ELF-1 (cell line): Measurements from ENCODE around the gene COPG2.
"Not testable (repeated sequence)": the region's sequence is repeated elsewhere in the genome, so short reads cannot be mapped to it uniquely, and the experiment has no call there.

Source experiments
- DNase-seq: peaks from one replicate; pipeline ENCODE4 v3.0.0-alpha.2; 2016; ENCODE audit warnings: low read depth, low spot score

Gene COPG2

DNA sequence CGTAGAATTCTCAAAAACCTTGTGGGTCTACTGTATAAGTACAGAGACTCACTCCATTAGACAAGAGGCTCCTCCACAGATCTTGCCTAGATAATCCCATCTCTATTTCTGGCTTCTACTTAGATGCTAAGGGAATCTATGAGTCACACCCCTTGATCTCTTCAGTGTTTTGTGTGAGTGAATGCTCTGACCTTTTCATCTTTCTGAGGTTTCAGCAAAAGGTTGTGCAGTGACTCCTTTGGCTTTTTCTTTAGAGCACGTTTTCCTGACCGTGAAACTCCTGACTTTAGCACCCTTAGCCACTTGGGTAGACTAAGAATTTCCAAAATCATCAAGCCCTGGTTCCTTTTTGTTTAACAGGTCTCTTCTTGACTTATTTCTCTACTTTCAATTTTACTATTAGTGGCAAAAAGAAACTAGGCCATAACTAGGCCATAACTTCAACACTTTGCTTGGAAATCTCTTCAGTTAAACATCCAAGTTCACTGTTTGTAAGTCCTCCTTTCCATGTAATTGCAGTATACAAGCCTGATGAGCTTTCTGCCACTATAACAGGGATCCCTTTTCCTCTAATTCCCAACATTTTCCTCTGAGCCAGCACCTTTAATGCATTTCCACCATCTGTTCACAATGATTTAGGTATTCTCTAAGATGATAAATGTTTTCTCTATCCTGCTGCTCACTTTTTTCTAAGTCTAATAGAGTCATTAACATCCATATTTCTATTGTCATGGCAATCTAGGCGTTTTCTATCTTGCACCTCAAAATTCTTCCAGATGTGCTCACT lies 19.4 kb downstream of the COPG2 start:
- no peak for DNase-seq

DNA sequence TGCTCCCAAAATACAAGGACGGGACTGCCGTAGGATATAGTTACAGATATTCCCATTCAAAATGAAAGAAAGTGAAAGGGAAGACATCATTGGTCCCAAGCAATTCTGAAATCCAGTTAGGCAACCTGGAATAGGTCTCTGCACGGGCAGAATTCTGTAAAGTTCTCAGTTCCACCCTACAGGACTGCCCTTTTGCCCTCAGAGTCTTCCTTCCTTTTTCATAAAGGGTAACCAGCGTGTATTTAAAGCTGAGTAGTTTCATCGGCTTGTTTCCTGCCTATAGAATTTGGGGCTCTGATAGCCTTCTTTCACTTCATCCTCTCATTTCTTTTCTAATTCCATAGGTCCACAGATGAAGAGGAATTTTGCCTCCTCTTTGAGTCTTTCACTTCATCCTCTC lies 20.0 kb downstream of the COPG2 start:
- DNase-seq, result no peak

DNA sequence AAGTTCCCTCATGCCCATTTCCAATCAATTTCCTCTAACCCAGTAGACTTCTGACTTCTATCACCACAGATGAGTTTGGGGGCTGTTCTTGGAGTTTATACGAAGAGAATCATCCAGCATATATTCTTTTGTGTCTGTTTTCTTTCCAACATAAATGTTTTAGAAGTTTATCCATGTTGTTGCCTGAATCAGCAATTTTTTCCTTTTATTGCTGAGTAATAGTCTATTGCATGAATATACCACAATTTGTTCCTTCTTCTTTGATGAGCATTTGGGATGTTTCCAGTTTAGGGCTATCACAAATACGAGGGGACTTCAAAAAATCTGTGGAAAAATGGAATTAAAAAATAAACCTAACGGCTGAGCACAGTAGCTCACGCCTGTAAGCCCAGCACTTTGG lies 26.2 kb downstream of the COPG2 start:
- no peak for DNase-seq

DNA sequence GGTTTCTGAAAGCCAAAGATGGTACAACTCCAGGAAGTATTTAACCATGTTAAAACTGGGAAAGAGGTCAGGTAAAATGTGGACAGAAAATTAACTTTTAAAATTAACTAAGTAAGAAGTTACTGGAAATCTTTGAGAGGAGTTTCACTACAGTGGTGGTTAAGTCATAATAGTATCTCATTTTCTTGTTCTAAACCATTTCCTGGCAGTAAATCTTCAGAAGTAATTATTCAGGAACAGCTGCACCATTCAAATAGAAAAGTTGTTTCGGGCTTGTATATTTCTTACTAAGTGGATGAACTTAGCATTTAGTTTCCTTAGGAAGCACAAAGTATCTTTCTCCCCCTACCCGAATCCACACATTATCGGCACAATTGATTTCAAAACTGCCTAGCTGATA lies 27.1 kb downstream of the COPG2 start:
- no peak for DNase-seq

DNA sequence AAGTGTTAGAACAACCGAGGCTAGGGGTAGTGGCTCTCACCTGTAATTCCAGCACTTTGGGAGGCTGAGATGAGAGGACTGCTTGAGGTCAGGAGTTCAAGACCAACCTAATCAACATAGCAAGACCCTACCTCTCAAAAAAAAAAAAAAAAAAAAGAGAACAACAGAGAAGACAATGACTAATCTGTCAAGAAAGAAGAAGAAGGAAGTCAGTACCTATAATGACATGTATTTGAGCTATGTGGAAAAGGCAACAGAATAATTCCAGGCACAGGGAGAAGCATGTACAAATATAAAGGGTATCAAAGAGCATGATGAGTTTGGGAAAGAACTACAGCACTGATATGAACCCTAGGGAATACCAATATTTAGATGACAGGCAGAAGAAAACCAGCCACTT lies 27.5 kb downstream of the COPG2 start:
- no peak for DNase-seq

DNA sequence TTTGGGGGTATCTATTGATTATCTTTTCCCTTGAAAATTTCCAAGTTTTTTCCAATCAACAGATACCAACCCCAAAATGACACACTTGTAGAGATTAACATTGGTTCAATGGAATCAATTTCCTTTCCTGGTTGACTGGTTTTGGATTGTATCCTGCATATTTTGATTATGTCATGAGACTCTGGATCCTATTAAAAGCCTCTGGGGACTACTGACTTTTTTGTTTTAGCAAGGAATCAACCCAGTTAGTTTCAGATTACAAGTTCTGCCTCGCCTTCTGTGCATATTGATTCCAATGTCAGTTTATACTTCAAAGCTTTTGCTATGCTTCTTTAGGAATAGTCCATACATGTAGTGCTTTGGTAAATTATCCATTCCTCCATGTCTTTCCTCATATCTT lies 29.2 kb downstream of the COPG2 start:
- no peak for DNase-seq

DNA sequence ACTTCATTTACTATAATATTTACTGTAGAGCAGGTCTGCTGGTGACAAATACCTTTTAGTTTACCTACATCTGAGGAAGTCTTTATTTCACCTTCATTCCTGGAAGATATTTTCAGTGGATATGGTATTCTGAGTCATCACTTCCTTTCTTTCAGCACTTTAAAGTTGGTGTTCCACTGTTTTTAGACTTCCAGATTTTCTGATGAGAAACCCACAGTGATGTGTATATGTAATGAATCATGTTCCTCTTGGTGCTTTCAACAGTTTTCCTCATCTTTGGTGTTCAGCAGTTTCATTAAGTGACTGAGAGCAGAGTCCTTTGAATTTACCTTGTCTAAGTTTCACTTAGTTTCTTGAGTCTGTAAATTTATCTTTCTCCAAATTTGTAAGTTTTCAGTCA lies 36.4 kb downstream of the COPG2 start:
- no peak for DNase-seq

DNA sequence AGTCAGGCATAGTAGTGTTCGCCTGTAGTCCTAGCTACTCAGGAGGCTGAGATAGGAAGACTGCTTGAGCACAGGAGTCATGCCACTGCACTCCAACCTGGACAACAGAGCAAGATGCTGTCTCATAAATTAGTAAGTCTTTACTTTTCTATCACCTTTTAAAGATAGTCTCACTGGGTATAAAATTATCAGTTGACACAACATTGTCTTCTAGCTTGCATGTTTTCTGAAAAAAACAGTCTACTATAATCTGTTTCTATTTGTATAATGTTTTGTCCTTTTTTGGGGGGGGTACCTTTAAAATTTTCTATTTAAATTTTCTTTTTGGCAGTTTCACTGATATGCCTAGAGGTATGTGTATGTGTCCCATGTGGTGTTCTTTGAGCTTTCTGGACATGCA lies 39.6 kb downstream of the COPG2 start:
- DNase-seq, result no peak

DNA sequence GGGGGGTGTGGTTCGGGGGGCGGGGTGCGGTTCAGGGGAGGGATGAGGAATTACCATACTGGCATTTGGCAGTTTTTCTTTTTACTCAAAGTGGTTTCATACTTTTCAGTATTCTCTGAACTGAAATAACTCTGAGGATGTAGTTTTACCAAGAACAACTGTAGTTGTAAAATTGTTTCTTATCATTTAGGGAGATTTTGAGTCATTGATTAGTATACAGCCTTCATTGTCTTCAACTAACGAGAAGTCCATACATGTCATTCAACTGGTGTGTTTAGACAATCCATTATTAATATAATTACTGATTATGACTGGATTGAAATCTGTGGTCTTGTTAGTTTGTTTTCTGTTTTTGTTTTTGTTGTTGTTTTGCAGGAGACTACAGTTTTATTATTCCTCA lies 40.8 kb downstream of the COPG2 start:
- no peak for DNase-seq

DNA sequence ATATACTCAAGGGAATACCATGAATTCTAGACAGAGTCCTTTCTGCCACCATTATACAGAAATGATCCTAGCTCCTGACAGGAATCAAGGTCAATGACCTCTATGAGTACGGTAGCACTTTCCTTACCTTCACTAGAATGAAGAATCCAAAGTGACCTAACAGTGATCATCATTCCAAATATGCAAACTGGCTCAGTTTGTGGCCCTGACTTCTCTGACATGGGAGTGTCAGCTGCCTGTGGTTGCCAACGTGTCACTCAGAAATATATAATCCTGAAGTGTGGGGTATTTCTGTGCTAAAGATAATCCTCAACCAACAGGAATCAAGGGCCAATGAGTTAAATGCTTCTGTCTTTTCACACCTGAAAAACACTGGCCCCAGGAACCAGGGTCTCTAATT lies 45.7 kb downstream of the COPG2 start:
- no peak for DNase-seq

DNA sequence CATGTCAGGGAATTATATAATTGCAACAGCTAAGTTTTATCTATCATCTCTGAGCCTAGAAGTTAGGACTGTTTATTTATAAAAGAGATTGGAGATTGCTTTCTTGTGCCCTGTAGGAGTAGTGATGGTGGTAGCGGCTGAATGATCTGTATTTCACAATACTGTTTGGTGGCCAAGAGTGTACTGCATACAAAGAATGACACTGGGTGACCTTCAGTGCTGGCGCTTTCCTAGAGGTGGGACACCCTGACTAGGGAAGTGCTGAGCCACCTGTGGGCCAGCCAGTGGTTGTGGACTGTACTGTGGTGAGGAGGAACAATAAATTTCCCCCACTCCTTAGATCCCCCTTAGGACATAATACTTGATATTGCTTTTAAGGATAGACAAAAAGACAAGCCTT lies 53.0 kb downstream of the COPG2 start:
- no peak for DNase-seq

DNA sequence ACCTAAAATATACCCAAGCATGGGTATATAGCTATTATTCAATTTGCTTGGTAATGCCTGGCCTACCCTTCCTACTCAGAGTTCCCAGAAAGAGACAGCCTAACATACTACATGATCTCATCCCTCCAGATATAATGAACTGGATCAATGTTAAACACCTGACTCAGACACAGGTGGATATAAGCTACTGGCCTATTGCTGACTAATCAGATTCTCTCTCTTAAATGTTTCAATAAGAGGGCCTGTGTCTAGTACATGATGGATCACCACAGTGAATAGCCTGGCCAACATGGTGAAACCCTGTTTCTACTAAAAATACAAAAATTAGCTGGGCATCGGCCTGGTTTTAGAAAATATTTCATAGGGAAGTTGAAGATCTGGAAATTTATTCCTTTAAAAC lies 54.1 kb downstream of the COPG2 start:
- DNase-seq, result no peak

DNA sequence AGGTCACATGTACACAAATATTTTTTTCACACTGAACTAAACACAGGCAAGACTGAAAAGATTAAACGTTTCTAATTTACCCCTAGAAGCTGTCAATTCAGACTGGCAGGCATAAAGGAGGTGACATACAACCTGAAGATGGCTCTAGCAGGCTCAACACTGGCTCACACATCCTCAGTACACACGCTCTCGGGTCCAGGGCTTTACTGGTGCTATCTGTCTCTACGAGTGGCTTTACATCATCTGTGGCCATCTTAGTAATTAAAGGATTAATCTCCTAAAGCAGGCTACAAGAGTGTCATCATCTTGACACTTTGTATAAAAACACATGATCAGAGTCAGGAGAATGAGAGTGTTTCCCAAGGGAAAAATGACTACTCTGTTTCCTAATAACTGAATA lies 57.3 kb downstream of the COPG2 start:
- DNase-seq, result no peak

DNA sequence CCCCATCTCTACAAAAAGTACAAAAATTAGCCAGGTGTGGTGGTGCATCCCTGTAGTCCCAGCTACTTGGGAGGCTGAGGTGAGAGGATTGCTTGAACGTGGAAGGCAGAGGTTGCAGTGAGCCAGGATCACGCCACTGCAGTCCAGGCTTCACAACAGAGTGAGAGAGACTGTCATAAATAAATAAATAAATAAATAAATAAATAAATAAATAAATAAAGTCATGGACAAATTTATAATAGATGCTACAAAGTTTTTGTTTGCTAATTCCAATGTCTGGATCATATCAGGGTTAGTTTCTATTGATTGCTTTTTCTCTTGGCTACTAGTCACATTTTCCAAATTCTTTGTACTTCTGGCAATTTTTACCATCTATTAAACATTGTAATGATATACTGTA lies 61.5 kb downstream of the COPG2 start:
- not testable (repeated sequence) for DNase-seq

DNA sequence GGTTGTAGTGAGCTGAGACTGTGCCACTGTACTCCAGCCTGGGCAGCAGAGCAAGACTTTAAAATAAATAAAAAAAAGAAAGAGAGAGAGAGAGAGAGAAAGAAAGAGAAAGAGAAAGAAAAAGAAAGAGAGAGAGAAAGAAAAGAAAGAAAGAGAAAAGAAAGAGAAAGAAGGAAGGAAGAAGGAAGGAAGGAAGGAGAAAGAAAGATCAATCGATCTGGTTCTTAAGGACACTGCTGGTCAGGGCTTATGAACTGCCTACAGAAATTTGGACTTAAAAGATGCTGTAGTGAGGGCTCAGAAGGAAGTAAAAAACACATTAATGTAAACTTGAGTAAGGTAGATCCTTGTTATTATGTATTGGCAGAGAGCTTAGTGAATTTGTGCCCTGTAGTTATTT lies 62.4 kb downstream of the COPG2 start:
- DNase-seq, result no peak

DNA sequence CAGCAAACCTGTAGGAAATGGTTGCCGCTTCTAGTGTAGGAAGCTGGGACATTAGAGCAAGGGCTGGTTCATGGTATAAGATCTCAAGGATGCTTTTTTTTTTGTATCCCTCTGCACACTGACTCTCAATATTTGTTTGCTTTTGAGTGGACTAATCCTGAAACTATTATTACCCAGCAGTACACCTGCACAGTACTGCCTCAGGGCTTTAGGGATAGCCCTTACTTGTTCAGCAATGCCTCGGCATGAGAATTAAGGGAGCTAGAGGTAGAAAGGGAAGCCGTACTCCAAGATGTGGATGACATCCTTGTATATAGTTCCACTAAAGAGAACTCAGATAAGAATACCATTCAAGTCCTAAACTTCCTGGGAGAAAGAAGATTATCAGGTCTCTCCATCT lies 70.5 kb downstream of the COPG2 start:
- DNase-seq, result no peak

DNA sequence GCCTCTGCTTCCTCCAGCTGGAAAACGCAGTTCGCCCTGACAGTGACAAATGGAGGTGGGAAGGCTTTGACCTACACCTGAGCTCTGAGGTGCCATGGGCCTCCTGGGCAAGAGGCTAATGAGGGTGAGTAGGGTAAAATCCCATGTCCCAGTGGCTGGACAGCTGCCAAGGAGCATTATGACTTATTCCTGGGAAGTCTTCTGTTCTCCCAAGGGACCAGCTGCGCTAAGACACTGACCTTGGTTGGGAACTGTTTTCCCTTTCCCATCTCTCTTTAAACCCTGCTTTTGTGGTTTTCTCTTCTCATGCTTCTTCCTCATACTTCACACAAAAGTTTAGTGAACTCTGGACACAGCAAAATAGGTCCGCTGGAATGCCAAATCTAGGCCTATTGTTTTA lies 72.6 kb downstream of the COPG2 start:
- no peak for DNase-seq

DNA sequence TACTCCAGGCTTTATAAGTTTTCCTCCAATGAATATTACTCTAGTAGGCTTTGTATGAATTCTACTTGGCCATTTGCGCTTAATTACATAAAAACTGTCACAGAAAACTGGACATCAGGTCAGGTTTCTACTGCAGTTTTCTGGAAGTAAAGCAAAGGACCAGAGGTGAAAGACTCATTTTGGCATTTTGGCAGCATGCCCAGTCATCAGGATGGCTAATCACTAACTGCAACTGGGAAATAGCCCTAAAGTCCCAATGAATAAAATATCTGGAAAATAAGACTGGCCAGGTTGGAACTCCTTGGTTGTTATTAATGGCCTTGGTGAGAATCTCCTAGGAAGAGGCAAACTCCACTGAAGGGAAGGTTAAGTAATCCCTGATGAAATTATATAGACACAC lies 75.5 kb downstream of the COPG2 start:
- DNase-seq, result no peak

DNA sequence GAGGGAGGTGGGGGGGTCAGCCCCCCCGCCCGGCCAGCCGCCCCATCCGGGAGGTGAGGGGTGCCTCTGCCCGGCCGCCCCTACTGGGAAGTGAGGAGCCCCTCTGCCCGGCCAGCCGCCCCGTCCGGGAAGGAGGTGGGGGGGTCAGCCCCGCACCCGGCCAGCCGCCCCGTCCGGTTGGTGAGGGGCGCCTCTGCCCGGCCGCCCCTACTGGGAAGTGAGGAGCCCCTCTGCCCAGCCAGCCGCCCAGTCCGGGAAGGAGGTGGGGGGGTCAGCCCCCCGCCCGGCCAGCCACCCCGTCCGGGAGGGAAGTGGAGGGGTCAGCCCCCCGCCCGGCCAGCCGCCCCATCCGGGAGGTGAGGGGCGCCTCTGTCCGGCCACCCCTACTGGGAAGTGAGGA lies 77.1 kb downstream of the COPG2 start:
- not testable (repeated sequence) for DNase-seq

DNA sequence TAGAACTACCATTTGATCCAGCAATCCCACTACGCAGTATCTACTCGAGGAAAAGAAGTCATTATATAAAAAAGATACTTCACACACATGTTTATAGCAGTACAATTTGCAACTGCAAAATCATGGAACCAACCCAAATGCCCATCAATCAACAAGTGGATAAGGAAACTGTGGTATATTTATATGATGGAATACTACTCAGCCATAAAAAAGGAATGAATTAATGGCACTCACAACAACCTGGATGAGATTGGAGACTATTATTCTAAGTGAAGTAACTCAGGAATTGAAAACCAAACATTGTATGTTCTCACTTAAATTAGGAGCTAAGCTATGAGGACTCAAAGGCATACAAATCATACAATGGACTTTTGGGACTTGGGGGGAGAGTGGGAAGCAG lies 82.6 kb downstream of the COPG2 start:
- not testable (repeated sequence) for DNase-seq

DNA sequence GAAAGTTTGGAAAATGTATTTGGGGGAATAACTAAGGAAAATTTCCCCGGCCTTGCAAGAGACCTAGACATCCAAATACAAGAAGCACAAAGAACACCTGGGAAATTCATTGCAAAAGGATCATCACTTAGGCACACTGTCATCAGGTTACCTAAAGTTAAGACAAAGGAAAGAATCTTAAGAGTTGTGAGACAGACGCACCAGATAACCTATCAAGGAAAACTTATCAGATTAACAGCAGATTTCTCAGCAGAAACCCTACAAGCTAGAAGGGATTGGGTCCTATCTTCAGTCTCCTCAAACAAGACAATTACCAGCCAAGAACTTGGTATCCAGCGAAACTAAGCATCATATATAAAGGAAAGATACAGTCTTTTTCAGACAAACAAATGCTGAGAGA lies 93.4 kb downstream of the COPG2 start:
- not testable (repeated sequence) for DNase-seq

DNA sequence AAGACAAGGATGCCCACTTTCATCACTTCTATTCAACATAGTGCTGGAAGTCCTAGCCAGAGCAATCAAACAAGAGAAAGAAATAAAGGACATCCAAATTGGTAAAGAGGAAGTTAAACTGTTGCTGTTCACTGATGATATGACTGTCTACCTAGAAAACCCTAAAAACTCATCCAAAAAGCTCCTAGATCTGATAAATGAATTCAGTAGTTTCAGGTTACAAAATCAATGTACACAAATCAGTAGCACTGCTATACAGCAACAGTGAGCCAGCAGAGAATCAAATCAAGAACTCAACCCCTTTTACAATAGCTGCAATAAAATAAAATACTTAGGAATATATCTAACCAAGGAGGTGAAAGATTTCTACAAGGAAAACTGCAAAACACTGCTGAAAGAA lies 98.4 kb downstream of the COPG2 start:
- DNase-seq, result not testable (repeated sequence)

DNA sequence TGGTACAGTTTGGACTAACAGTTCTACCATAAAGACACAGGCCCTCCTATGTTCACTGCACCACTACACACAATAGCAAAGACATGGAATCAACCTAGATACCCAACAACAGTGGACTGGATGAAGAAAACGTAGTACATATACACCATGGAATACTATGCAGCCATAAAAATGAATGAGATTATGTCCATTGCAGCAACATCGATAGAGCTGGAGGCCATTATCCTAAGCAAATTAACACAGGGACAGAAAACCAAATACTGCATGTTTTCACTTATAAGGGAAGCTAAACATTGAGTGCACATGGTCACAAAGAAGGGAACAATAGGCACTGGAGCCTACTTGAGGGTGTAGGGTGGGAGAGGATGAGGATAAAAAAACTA lies 101.7 kb downstream of the COPG2 start:
- no peak for DNase-seq
